Tibial nerve (tissue), 4 donors: ENCODE data around the gene TMEM176B.

Experiments
- EP300 ChIP-seq, 2 donors: sonication (generic); formaldehyde crosslinking; IDR thresholded peaks; one replicate each; pipeline ENCODE4 v1.6.1; 2017; ENCODE audit warnings: antibody characterized with exemption in 2 of 2, mild to moderate bottlenecking in 1 of 2
- POLR2A ChIP-seq, 2 donors: fragments of 450-650 bp; IDR thresholded peaks; one replicate each; pipeline ENCODE4 v1.6.1; 2017; ENCODE audit warnings: antibody characterized with exemption in 2 of 2, mild to moderate bottlenecking in 2 of 2, moderate library complexity in 2 of 2
- TF ChIP-seq, protein P1 (sequence below), 5 experiments: fragments of 200-600 bp in 3 of 5; fragments of 450-650 bp in 2 of 5; sonication (generic) in 3 of 5; IDR thresholded peaks; one replicate each; pipeline ENCODE4 v1.5.1; 2016 to 2019; ENCODE audit warnings: antibody characterized with exemption in 5 of 5, mild to moderate bottlenecking in 3 of 5, moderate library complexity in 2 of 5

DNA sequence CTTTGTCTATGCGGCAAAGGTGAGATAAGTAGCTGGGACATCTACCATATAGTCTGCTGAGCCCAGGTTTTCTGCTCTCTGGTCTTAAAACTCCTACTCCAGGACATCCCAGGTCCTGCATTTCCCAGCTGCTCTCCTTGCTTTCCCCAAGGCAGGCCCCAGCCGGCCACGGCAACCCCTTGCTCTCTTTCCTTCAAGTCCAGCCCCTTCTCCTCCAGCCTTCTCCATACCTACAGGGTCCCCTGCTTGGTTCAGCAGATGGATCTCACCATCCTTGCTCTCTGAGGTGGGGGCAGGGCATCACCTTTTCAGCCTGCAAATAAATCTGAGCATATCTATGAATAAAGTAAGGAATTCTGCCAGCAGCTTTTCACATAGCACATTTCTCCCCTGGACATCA lies 54.3 kb downstream of the TMEM176B start:
- TF ChIP-seq, protein P1, sequence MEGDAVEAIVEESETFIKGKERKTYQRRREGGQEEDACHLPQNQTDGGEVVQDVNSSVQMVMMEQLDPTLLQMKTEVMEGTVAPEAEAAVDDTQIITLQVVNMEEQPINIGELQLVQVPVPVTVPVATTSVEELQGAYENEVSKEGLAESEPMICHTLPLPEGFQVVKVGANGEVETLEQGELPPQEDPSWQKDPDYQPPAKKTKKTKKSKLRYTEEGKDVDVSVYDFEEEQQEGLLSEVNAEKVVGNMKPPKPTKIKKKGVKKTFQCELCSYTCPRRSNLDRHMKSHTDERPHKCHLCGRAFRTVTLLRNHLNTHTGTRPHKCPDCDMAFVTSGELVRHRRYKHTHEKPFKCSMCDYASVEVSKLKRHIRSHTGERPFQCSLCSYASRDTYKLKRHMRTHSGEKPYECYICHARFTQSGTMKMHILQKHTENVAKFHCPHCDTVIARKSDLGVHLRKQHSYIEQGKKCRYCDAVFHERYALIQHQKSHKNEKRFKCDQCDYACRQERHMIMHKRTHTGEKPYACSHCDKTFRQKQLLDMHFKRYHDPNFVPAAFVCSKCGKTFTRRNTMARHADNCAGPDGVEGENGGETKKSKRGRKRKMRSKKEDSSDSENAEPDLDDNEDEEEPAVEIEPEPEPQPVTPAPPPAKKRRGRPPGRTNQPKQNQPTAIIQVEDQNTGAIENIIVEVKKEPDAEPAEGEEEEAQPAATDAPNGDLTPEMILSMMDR (IDR thresholded peaks at IDR 0.05): no peak
- TF ChIP-seq POLR2A (IDR thresholded peaks at IDR 0.05) (no peak), EP300 (IDR thresholded peaks at IDR 0.05) (no peak)
